Measurements from ENCODE around the gene BAX.

Gene BAX

DNA sequence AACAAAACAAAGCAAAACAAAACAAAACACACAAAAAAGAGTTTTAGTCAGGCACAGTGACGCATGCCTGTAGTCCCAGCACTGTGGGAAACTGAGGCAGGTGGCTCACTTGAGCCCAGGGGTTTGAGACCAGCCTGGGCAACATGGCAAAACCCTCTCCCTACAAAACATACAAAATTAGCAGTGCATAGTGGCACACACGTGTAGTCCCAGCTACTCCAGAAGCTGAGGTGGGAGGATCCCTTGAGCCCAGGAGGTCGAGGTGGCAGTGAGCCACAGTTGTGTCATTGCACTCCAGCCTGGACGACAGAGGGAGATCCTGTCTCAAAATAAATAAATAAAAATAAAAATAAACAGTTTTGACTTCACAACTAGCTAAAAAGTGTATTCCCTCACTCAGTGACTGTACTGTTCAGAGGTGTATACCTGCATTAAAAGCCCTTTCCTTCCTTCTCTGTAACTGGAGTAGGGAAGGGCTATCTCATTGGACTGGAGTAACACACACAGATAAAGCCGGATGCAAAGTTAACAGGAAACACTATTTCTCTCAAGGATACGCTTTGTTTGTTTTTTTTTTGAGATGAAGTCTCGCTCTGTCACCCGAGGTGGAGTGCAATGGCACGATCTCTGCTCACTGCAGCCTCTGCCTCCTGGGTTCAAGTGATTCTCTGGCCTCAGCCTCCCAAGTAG, 3.7 kb upstream of the BAX start:
- CTCF ChIA-PET: interaction anchor here (1.0 to 1.5 kb wide), 2 partner anchors 9 to 21 kb away, joined by 3 to 4 read pairs; no protein-coding TSS in a partner anchor
- WGBS (ENCODE audit: insufficient coverage): 100% methylated on average over 5 of the region's 9 CpGs
- H3K4me1 ChIP-seq (ENCODE audit: control extremely low read depth in 1 of 4, control insufficient read depth in 4 of 4, insufficient read depth in 4 of 4, low read length in 3 of 4): peaks cover 0 to 15% (median 14%) of the 10 kb centered on the region in 4 experiments
- no peak for DNase-seq
- peaks cover 0 to 2% (median under 1%) of the 10 kb centered on the region in 4 experiments for H3K36me3 ChIP-seq (ENCODE audit: control insufficient read depth in 4 of 4, insufficient read depth in 4 of 4, low read length in 3 of 4)
- no peak overlapping the region for H3K4me3 ChIP-seq (ENCODE audit: control insufficient read depth in 1 of 7, extremely low read depth in 1 of 7, insufficient read depth in 4 of 7, low read depth in 2 of 7, low read length in 6 of 7)
- H3K27me3 ChIP-seq (replicated peaks in 2 of 5; ENCODE audit: control insufficient read depth in 4 of 5, insufficient read depth in 5 of 5, low read length in 4 of 5): no peaks in the 10 kb centered on the region
- no peak overlapping the region for H3K27ac ChIP-seq (ENCODE audit: insufficient read depth in 1 of 2, low read depth in 1 of 2, low read length in 2 of 2, poor library complexity in 1 of 2, severe bottlenecking in 2 of 2)
- peaks cover 0 to 10% (median 9%) of the 10 kb centered on the region in 5 experiments for H3K9me3 ChIP-seq (ENCODE audit: control extremely low read depth in 1 of 5, control insufficient read depth in 4 of 5, insufficient read depth in 2 of 5, low read depth in 1 of 5, low read length in 4 of 5)
- POLR2A ChIA-PET: interaction anchor here (0.6 to 0.9 kb wide), 3 partner anchors 13 to 45 kb away, joined by 3 to 4 read pairs (median 3); no protein-coding TSS in a partner anchor

GRCh38 chr19:48953141-48953540, 1.5 kb upstream of the BAX start:
- H3K9me3 ChIP-seq (ENCODE audit: control extremely low read depth in 1 of 5, control insufficient read depth in 4 of 5, insufficient read depth in 2 of 5, low read depth in 1 of 5, low read length in 4 of 5): peaks cover 0 to 2% (median 0%) of the 10 kb centered on the region in 5 experiments
- peaks cover 0 to 9% (median 6%) of the 10 kb centered on the region in 4 experiments for H3K36me3 ChIP-seq (ENCODE audit: control insufficient read depth in 4 of 4, insufficient read depth in 4 of 4, low read length in 3 of 4)
- 85% methylated on average over 4 of the region's 4 CpGs for WGBS (ENCODE audit: insufficient coverage)
- ChIA-PET POLR2A (interaction anchor here (0.6 to 1.2 kb wide), 2 partner anchors 12 to 34 kb away, joined by 3 read pairs; partner anchors contain the start of gene FTL), CTCF (interaction anchor here (0.7 to 1.8 kb wide), 7 partner anchors 8 to 158 kb away, joined by 3 to 6 read pairs (median 4); partner anchors contain the start of genes FTL, GYS1 and RUVBL2)
- no peaks in the 10 kb centered on the region for H3K27me3 ChIP-seq (replicated peaks in 2 of 5; ENCODE audit: control insufficient read depth in 4 of 5, insufficient read depth in 5 of 5, low read length in 4 of 5)
- DNase-seq: no peak
- peaks cover 0 to 19% (median 18%) of the 10 kb centered on the region in 4 experiments for H3K4me1 ChIP-seq (ENCODE audit: control extremely low read depth in 1 of 4, control insufficient read depth in 4 of 4, insufficient read depth in 4 of 4, low read length in 3 of 4)
- no peak overlapping the region for H3K4me3 ChIP-seq (ENCODE audit: control insufficient read depth in 1 of 7, extremely low read depth in 1 of 7, insufficient read depth in 4 of 7, low read depth in 2 of 7, low read length in 6 of 7)
- H3K27ac ChIP-seq (ENCODE audit: insufficient read depth in 1 of 2, low read depth in 1 of 2, low read length in 2 of 2, poor library complexity in 1 of 2, severe bottlenecking in 2 of 2): no peak overlapping the region

DNA sequence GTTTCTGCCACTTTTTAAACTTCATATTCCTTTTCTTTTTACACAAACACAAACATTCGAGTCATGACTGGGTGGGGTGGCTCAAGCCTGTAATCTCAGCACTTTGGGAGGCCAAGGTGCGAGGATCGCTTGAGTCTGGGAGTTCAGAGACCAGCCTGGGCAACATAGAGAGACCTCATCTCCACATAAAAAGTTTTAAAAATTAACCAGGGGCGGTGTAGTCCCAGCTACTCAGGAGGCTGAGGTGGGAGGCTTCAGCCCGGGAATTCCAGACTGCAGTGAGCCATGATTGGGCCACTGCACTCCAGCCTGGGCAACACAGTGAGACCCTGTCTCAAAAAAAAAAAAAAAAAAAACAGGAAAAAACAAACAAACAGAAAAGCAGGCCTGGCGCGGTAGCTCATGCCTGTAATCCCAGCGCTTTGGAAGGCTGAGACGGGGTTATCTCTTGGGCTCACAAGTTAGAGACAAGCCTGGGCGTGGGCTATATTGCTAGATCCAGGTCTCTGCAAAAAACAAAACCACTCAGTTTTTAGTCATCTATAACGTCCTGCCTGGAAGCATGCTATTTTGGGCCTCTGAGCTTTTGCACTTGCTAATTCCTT, 583 bp upstream of the BAX start:
- no peak for DNase-seq
- peak overlapping the region; percentile 75 to 95 (median 91) for H3K4me3 ChIP-seq (ENCODE audit: control insufficient read depth in 1 of 7, extremely low read depth in 1 of 7, insufficient read depth in 4 of 7, low read depth in 2 of 7, low read length in 6 of 7)
- H3K36me3 ChIP-seq (ENCODE audit: control insufficient read depth in 4 of 4, insufficient read depth in 4 of 4, low read length in 3 of 4): peaks cover 2 to 11% (median 6%) of the 10 kb centered on the region in 4 experiments
- ChIA-PET CTCF (interaction anchor here (1.1 to 1.8 kb wide), 6 partner anchors 9 to 166 kb away, joined by 3 to 6 read pairs (median 5); partner anchors contain the start of gene FTL), POLR2A (interaction anchor here (0.6 to 1.4 kb wide), 3 partner anchors 10 to 82 kb away, joined by 3 to 8 read pairs (median 3); partner anchors contain the start of gene PPP1R15A)
- peaks cover 0 to 19% (median 18%) of the 10 kb centered on the region in 4 experiments for H3K4me1 ChIP-seq (ENCODE audit: control extremely low read depth in 1 of 4, control insufficient read depth in 4 of 4, insufficient read depth in 4 of 4, low read length in 3 of 4)
- H3K27ac ChIP-seq (ENCODE audit: insufficient read depth in 1 of 2, low read depth in 1 of 2, low read length in 2 of 2, poor library complexity in 1 of 2, severe bottlenecking in 2 of 2): peak overlapping the region in 1 of 2 experiments; percentile 83
- H3K9me3 ChIP-seq (ENCODE audit: control extremely low read depth in 1 of 5, control insufficient read depth in 4 of 5, insufficient read depth in 2 of 5, low read depth in 1 of 5, low read length in 4 of 5): no peaks in the 10 kb centered on the region
- no peaks in the 10 kb centered on the region for H3K27me3 ChIP-seq (replicated peaks in 2 of 5; ENCODE audit: control insufficient read depth in 4 of 5, insufficient read depth in 5 of 5, low read length in 4 of 5)
- 89% methylated on average over 7 of the region's 11 CpGs for WGBS (ENCODE audit: insufficient coverage)

- ChIA-PET POLR2A (interaction anchor here (1.4 to 1.9 kb wide), 2 partner anchors 9 to 15 kb away, joined by 5 to 8 read pairs; no protein-coding TSS in a partner anchor), CTCF (interaction anchor here (0.6 to 1.3 kb wide), 3 partner anchors 15 to 82 kb away, joined by 3 to 5 read pairs (median 3); no protein-coding TSS in a partner anchor)
- WGBS (ENCODE audit: insufficient coverage): 77% methylated on average over 12 of the region's 16 CpGs
- no peak for DNase-seq
- H3K27ac ChIP-seq (ENCODE audit: insufficient read depth in 1 of 2, low read depth in 1 of 2, low read length in 2 of 2, poor library complexity in 1 of 2, severe bottlenecking in 2 of 2): peak overlapping the region; percentile 72 to 83
- peaks cover 2 to 11% (median 6%) of the 10 kb centered on the region in 4 experiments for H3K36me3 ChIP-seq (ENCODE audit: control insufficient read depth in 4 of 4, insufficient read depth in 4 of 4, low read length in 3 of 4)
- peaks cover 0 to 21% (median 18%) of the 10 kb centered on the region in 4 experiments for H3K4me1 ChIP-seq (ENCODE audit: control extremely low read depth in 1 of 4, control insufficient read depth in 4 of 4, insufficient read depth in 4 of 4, low read length in 3 of 4)
- H3K9me3 ChIP-seq (ENCODE audit: control extremely low read depth in 1 of 5, control insufficient read depth in 4 of 5, insufficient read depth in 2 of 5, low read depth in 1 of 5, low read length in 4 of 5): no peaks in the 10 kb centered on the region
- peak overlapping the region; percentile 75 to 95 (median 91) for H3K4me3 ChIP-seq (ENCODE audit: control insufficient read depth in 1 of 7, extremely low read depth in 1 of 7, insufficient read depth in 4 of 7, low read depth in 2 of 7, low read length in 6 of 7)
- H3K27me3 ChIP-seq (replicated peaks in 2 of 5; ENCODE audit: control insufficient read depth in 4 of 5, insufficient read depth in 5 of 5, low read length in 4 of 5): no peaks in the 10 kb centered on the region
Observed at GRCh38 chr19:48955308-48955958, 758 bp downstream of the BAX start.

DNA sequence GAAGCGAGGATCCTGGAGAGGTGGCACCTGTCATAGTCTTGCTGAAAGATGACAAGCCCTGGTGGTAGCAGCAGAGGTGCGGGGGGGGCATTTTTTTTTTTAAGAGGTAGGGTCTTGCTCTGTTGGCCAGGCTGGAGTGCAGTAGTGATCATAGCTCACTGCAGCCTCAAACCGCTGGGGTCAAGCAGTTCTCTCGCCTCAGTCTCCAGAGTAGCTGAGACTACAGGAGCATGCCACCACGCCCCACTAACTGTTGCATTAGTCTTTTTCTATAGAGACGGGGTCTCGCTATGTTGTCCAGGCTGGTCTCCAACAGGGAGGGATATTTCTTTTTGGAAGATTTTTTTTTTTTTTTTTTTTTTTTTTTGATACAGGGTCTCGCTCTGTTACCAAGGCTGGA, 3.3 kb downstream of the BAX start:
- DNase-seq: no peak
- H3K4me1 ChIP-seq (ENCODE audit: control extremely low read depth in 1 of 4, control insufficient read depth in 4 of 4, insufficient read depth in 4 of 4, low read length in 3 of 4): peaks cover 0 to 38% (median 36%) of the 10 kb centered on the region in 4 experiments
- H3K9me3 ChIP-seq (ENCODE audit: control extremely low read depth in 1 of 5, control insufficient read depth in 4 of 5, insufficient read depth in 2 of 5, low read depth in 1 of 5, low read length in 4 of 5): no peaks in the 10 kb centered on the region
- no peak overlapping the region for H3K27ac ChIP-seq (ENCODE audit: insufficient read depth in 1 of 2, low read depth in 1 of 2, low read length in 2 of 2, poor library complexity in 1 of 2, severe bottlenecking in 2 of 2)
- ChIA-PET POLR2A (no interaction called here), CTCF (interaction anchor here (1.0 to 1.4 kb wide), 2 partner anchors 15 to 84 kb away, joined by 3 to 4 read pairs; no protein-coding TSS in a partner anchor)
- WGBS (ENCODE audit: insufficient coverage): 90% methylated on average over 5 of the region's 8 CpGs
- H3K4me3 ChIP-seq (ENCODE audit: control insufficient read depth in 1 of 7, extremely low read depth in 1 of 7, insufficient read depth in 4 of 7, low read depth in 2 of 7, low read length in 6 of 7): no peak overlapping the region
- H3K27me3 ChIP-seq (replicated peaks in 2 of 5; ENCODE audit: control insufficient read depth in 4 of 5, insufficient read depth in 5 of 5, low read length in 4 of 5): no peaks in the 10 kb centered on the region
- peaks cover 2 to 17% (median 7%) of the 10 kb centered on the region in 4 experiments for H3K36me3 ChIP-seq (ENCODE audit: control insufficient read depth in 4 of 4, insufficient read depth in 4 of 4, low read length in 3 of 4)

DNA sequence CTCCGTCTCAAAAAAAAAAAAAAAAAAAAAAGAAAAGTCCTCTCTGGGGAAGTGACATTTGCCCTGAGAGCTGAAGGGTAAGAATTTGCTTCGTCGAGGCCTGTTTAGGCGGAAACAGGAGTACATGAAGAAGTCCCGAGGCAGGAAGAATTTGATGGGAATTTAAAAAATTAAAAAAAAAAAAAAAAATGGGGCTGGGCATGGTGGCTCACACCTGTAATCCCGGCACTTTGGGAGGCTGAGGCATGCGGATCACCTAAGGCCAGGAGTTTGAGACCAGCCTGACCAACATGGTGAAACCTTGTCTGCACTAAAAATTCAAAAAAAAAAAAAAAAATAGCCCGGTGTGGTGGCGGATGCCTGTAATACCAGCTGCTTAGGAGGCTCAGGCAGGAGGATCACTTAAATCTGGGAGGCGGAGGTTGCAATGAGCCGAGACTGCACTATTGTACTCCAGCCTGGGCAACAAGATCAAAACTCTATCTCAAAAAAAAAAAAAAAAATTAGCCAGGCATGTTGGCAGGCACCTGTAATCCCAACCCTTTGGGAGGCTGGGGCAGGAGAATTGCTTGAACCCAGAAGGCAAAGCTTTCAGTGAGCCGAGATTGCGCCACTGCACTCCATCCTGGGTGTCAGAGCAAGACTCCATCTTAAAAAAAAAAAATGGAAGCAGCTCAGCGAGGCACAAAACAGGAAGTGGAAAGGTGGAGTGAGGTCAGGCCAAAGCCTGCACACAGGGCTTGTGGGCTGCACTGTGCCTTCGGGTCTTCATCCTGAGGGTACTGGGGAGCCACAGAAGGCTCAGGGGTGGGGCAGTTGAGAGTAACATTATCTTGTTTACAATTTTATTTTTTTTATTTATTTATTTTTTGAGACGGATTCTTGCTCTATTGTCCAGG, 4.9 kb downstream of the BAX start:
- H3K4me3 ChIP-seq (ENCODE audit: control insufficient read depth in 1 of 7, extremely low read depth in 1 of 7, insufficient read depth in 4 of 7, low read depth in 2 of 7, low read length in 6 of 7): no peak overlapping the region
- DNase-seq: peak in 2 of 3 donors; percentile 41 to 56
- no peaks in the 10 kb centered on the region for H3K9me3 ChIP-seq (ENCODE audit: control extremely low read depth in 1 of 5, control insufficient read depth in 4 of 5, insufficient read depth in 2 of 5, low read depth in 1 of 5, low read length in 4 of 5)
- H3K4me1 ChIP-seq (ENCODE audit: control extremely low read depth in 1 of 4, control insufficient read depth in 4 of 4, insufficient read depth in 4 of 4, low read length in 3 of 4): peaks cover 7 to 49% (median 47%) of the 10 kb centered on the region in 4 experiments
- WGBS (ENCODE audit: insufficient coverage): 78% methylated on average over 7 of the region's 16 CpGs
- POLR2A ChIA-PET: no interaction called here
- no peak overlapping the region for H3K27ac ChIP-seq (ENCODE audit: insufficient read depth in 1 of 2, low read depth in 1 of 2, low read length in 2 of 2, poor library complexity in 1 of 2, severe bottlenecking in 2 of 2)
- CTCF ChIA-PET: interaction anchor here (0.7 to 1.4 kb wide), 4 partner anchors 8 to 85 kb away, joined by 3 read pairs; no protein-coding TSS in a partner anchor
- H3K27me3 ChIP-seq (replicated peaks in 2 of 5; ENCODE audit: control insufficient read depth in 4 of 5, insufficient read depth in 5 of 5, low read length in 4 of 5): no peaks in the 10 kb centered on the region
- H3K36me3 ChIP-seq (ENCODE audit: control insufficient read depth in 4 of 4, insufficient read depth in 4 of 4, low read length in 3 of 4): peaks cover 2 to 17% (median 7%) of the 10 kb centered on the region in 4 experiments

Data from common myeloid progenitor, CD34-positive (primary cell).